PC-9 (cell line): ENCODE measurements around the gene KLRC1.
"Not testable (repeated sequence)": the region's sequence is repeated elsewhere in the genome, so short reads cannot be mapped to it uniquely, and the experiment has no call there.

Experiments used
- CTCF ChIP-seq: fragments of 200-600 bp; sonication (generic); conservative IDR thresholded peaks from 2 replicates; pipeline ENCODE4 v1.6.1; 2017; ENCODE audit warnings: mixed run types, antibody characterized with exemption, mild to moderate bottlenecking, moderate library complexity
- EZH2 ChIP-seq: fragments of 200-600 bp; sonication (generic); IDR thresholded peaks from 2 replicates; pipeline ENCODE4 v1.8.0; 2017; ENCODE audit warnings: antibody characterized with exemption, low read depth

- TF ChIP-seq CTCF, EZH2: not testable (repeated sequence)
These were observed 28.8 kb downstream of the KLRC1 start for GRCh38 chr12:10424260-10424899.
